ENCODE results near the gene GNAI2. TPM values are rescaled to one million over a fixed set of nuclear protein-coding genes. Genes with fewer than 3 reads are reported as not detected.
"Not testable (repeated sequence)": the region's sequence is repeated elsewhere in the genome, so short reads cannot be mapped to it uniquely, and the experiment has no call there.

GNAI2 gene
- total RNA-seq, 1 donor from 2014 or later: 372 TPM

DNA sequence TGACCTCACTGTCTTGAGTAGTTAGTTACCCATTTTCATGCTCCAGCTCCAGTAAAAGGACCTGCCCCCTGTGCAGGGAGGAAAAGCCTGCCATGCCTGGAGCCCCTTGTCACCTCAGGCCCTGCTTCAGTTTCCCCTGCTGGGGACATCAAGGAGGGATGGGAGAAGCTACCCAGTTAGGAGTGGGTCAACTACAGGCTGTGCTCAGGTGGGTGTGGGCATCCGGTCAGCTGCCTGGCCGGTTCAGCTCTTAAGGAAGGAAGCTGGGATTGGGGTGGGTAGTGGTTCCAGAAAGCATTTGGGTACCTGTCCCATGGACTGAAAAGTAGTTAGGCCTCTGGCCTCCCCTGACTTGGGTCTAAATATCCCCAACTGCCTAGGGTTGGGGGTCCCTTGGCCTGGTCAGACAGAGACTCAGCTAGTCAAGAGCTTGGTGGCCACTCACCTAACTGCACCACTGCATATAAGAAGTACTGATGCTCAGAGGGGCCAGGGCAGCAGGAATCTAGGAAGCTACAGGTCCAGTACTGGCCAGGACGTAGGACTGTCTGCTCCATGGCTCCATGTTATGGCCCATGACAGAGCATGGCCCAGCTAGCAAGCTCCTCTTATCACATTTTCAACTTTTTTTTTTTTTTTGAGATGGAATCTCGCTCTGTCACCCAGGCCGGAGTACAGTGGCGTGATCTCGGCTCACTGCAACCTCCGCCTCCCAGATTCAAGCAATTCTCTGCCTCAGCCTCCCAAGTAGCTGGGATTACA lies 43.4 kb downstream of the GNAI2 start:
- intact Hi-C loops (cut with DNase I): no loop called here
- no peak overlapping the region for H3K27ac ChIP-seq
- H3K4me1 ChIP-seq: peaks cover 4% of the 10 kb centered on the region
- TF ChIP-seq, protein P1, sequence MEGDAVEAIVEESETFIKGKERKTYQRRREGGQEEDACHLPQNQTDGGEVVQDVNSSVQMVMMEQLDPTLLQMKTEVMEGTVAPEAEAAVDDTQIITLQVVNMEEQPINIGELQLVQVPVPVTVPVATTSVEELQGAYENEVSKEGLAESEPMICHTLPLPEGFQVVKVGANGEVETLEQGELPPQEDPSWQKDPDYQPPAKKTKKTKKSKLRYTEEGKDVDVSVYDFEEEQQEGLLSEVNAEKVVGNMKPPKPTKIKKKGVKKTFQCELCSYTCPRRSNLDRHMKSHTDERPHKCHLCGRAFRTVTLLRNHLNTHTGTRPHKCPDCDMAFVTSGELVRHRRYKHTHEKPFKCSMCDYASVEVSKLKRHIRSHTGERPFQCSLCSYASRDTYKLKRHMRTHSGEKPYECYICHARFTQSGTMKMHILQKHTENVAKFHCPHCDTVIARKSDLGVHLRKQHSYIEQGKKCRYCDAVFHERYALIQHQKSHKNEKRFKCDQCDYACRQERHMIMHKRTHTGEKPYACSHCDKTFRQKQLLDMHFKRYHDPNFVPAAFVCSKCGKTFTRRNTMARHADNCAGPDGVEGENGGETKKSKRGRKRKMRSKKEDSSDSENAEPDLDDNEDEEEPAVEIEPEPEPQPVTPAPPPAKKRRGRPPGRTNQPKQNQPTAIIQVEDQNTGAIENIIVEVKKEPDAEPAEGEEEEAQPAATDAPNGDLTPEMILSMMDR (IDR thresholded peaks at IDR 0.05): no peak
- peaks cover 4% of the 10 kb centered on the region for H3K36me3 ChIP-seq
- no peak overlapping the region for H3K4me3 ChIP-seq
- no peaks in the 10 kb centered on the region for H3K9me3 ChIP-seq
- ATAC-seq (no peak), DNase-seq (no peak)
- peaks cover 22% of the 10 kb centered on the region for H3K27me3 ChIP-seq (ENCODE audit: low read depth)

DNA sequence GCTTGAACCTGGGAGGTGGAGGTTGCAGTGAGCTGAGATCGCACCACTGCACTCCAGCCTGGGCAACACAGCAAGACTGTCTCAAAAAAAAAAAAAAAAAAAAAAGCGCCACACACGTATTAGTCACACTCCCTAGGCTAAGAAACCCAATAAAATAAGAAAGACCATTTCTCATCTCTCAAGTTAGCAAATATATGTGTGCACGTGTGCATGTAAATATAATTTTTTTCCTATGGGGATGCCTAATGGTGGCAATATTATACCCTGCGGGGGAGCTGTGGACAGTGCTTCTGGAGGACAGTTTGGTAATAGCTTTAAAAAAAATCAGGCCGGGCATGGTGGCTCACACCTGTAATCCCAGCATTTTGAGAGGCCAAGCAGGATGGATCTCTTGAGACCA lies 48.1 kb downstream of the GNAI2 start:
- DNase-seq; H3K27me3 ChIP-seq (ENCODE audit: low read depth); H3K9me3 ChIP-seq; H3K27ac ChIP-seq; H3K4me1 ChIP-seq; intact Hi-C loops (cut with DNase I); ATAC-seq; H3K4me3 ChIP-seq: not testable (repeated sequence)
- peaks cover 28% of the 10 kb centered on the region for H3K36me3 ChIP-seq

DNA sequence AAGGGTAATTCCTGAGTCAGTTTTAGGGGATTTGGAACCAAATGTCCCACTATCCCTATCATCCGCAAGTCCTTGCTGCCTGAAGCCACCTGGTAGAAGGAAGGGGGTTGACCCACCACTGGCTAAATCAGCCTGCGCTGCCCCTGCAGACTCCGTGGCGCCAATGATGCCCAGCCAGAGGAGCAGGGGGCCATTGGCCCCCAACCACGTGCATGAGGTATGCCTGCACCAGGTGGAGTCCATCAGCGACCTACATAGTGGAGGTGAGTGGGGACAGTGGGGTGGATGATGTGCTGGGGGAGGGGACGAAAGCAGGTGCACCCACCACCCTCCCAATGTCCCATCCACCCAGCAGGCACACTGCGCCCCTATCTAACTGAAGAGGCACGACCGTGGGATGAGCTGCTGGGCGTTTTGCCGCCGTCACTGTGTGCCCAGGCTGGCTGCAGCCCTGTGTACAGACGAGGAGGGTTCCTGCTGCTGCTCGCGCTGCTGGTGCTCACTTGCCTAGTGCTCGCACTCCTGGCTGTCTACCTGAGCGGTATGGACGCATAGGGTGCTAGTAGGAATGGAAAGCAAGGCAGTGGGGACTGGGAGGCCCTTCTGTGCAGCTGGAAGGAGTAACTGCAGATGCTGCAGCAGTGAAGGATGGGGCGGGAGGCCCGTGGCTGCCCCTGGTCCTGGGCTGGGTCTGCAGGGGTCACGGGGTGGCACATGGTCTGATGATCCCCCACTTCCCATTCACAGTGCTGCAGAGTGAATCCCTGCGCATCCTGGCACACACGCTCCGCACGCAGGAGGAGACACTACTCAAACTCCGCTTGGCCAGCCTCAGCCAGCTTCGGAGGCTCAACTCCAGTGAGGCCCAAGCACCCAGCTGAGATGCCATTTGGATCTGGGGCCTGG lies 50.6 kb downstream of the GNAI2 start:
- DNase-seq: no peak

DNA sequence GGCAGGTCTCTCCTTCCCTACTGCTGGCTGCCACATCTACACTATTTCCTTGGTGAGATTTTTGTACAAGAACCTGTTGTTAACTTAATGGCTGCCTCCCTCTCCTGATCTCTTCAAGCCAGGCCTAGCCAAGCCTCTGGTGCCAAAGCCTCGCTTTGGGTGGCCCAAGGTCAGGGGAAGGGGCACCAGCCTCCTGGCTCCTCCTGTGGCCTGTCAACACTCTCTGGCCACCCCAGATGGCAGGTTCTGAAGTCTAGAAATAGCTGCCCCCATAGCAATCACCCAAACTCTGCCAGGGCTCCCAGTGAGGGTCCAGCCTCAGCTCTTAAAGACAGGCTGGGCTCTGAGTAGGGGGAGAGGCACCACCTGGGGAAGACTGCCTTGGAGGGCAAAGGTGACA lies 51.3 kb downstream of the GNAI2 start:
- ATAC-seq (no peak), DNase-seq (no peak)
- intact Hi-C loops (cut with DNase I): no loop called here
- H3K27ac ChIP-seq: no peak overlapping the region
- peaks cover 16% of the 10 kb centered on the region for H3K4me1 ChIP-seq
- no peaks in the 10 kb centered on the region for H3K27me3 ChIP-seq (ENCODE audit: low read depth)
- no peak overlapping the region for H3K4me3 ChIP-seq
- peaks cover 42% of the 10 kb centered on the region for H3K36me3 ChIP-seq
- TF ChIP-seq, protein P1 (IDR thresholded peaks at IDR 0.05): no peak
- no peaks in the 10 kb centered on the region for H3K9me3 ChIP-seq

More for the DNA sequence above, 50.6 kb downstream of the GNAI2 start:
- Histone ChIP-seq H3K36me3 (peaks cover 42% of the 10 kb centered on the region), H3K27ac (no peak overlapping the region), H3K4me3 (no peak overlapping the region), H3K4me1 (peaks cover 14% of the 10 kb centered on the region), H3K9me3 (no peaks in the 10 kb centered on the region), H3K27me3 (ENCODE audit: low read depth) (no peaks in the 10 kb centered on the region)
- TF ChIP-seq, protein P1 (IDR thresholded peaks at IDR 0.05): no peak
- intact Hi-C loops (cut with DNase I): no loop called here
- ATAC-seq: no peak

DNA sequence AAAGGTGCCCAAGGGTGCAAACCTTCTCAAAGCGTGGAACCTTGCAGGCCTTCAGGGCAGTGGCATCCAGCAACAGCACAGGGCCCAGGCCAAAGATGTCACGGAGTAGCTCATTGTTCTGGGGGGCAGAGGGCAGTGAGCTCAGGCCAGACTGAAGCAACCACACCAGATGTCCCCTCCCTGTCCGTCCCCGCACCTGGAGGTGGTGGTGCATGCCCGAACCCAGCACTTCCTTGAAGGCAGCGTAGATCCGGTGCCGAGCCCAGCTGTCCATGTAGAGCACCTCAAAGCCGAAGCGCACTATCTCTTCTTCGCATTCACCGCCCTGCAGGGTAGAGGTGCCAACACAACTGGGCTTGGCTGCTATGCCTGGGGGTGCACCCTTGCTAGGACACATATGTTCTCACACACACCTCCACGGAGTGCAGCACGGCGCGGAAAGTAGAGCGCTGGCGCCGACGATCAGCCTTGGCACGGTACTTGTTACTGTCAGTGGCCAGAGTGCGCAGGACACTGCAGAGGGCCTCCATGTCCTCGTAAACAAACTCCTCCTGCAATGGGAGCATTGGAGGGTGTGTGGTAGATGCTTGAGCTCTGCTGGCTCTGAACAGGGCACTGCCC lies 52.5 kb downstream of the GNAI2 start:
- H3K9me3 ChIP-seq: no peaks in the 10 kb centered on the region
- intact Hi-C loops (cut with DNase I): no loop called here
- no peak overlapping the region for H3K27ac ChIP-seq
- DNase-seq (no peak), ATAC-seq (no peak)
- H3K36me3 ChIP-seq: peaks cover 42% of the 10 kb centered on the region
- H3K27me3 ChIP-seq (ENCODE audit: low read depth): no peaks in the 10 kb centered on the region
- H3K4me1 ChIP-seq: peaks cover 26% of the 10 kb centered on the region
- no peak overlapping the region for H3K4me3 ChIP-seq
- TF ChIP-seq, protein P1 (IDR thresholded peaks at IDR 0.05): no peak

All from lower lobe of right lung (tissue), 2 donors.